ENCODE data around the gene CD74.

DNA sequence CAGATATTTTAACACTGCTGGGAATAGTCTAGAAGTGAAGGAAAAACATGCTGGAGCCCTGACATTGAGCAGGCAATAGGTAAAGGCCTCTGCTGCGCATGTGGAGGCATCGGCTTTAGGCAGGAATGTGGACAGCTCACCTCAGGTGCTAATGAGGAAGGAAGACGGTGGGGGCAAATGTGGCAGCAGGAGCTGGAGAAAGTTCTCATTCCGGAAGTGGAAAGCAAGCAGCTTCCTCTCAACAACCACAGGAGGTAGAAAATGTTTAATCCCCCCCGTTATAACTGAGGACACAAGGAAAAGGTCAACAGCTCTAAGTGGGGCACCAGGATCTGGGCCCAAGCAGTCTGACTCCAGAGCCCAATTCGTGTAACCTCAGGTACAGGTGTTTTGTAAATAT lies 44.4 kb upstream of the CD74 start:
- TF ChIP-seq, protein P1, sequence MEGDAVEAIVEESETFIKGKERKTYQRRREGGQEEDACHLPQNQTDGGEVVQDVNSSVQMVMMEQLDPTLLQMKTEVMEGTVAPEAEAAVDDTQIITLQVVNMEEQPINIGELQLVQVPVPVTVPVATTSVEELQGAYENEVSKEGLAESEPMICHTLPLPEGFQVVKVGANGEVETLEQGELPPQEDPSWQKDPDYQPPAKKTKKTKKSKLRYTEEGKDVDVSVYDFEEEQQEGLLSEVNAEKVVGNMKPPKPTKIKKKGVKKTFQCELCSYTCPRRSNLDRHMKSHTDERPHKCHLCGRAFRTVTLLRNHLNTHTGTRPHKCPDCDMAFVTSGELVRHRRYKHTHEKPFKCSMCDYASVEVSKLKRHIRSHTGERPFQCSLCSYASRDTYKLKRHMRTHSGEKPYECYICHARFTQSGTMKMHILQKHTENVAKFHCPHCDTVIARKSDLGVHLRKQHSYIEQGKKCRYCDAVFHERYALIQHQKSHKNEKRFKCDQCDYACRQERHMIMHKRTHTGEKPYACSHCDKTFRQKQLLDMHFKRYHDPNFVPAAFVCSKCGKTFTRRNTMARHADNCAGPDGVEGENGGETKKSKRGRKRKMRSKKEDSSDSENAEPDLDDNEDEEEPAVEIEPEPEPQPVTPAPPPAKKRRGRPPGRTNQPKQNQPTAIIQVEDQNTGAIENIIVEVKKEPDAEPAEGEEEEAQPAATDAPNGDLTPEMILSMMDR (conservative IDR thresholded peaks at IDR 0.05 in 1 of 2, IDR thresholded peaks at IDR 0.05 in 1 of 2; ENCODE audit: extremely low read depth in 1 of 2, insufficient read depth in 1 of 2, low read depth in 1 of 2, low read length in 2 of 2), result no peak
- TF ChIP-seq EZH2 (IDR thresholded peaks at IDR 0.05; ENCODE audit: borderline replicate concordance, low read length), result no peak
